GM12878 (cell line): ENCODE results near the gene KLF15. TPM values are rescaled to one million over a fixed set of nuclear protein-coding genes. Genes with fewer than 3 reads are reported as not detected.

ENCODE experiments used
- ATAC-seq: fragments of 200-7000 bp; cut with Tn5 transposase; 3 replicates; pipeline ENCODE4 v1.9.1; 2020; ENCODE audit warnings: mild to moderate bottlenecking, moderate library complexity
- BruUV-seq: library from RNA; stranded (reverse); fragments of 400-500 nt; replicated peaks from 2 replicates; lab custom pipeline; 2021; lab: Mats Ljungman, UMichigan
- CTCF ChIA-PET: fragments of 300-600 bp; sonication (Branson Sonifier 250); formaldehyde crosslinking; extraction: SDS; loops from one replicate; lab custom pipeline; 2021; ENCODE audit warnings: inconsistent platforms; lab: Yijun Ruan, JAX
- POLR2A ChIA-PET: fragments of 350-600 bp; formaldehyde crosslinking; extraction: SDS; loops from one replicate; lab custom pipeline; 2021; ENCODE audit warnings: inconsistent platforms; lab: Charles Lee
- RAD21 ChIA-PET: fragments of 300-600 bp; sonication (Branson Sonifier 250); formaldehyde crosslinking; loops from one replicate; lab custom pipeline; 2023; ENCODE audit warnings: antibody characterized with exemption; ENCODE audit not compliant: unreplicated experiment; lab: Charles Lee
- SMC1A ChIA-PET: fragments of 300-600 bp; sonication (Branson Sonifier 250); formaldehyde crosslinking; loops from one replicate; lab custom pipeline; 2023; ENCODE audit not compliant: unreplicated experiment, uncharacterized antibody; lab: Charles Lee
- DNase-seq: peaks from one replicate; pipeline ENCODE4 v3.0.0-alpha.2; 2011; ENCODE audit warnings: low read depth, low spot score
- FAIRE-seq: peaks from 3 replicates; lab custom pipeline; 2011; peaks lifted over from hg19 to GRCh38; lab: Jason Lieb, UNC
- H2AFZ ChIP-seq: 2 replicates; pipeline ENCODE4 v1.6.0; 2011; ENCODE audit warnings: low read depth, low read length, control low read depth; ENCODE audit not compliant: control insufficient read depth
- H3K27ac ChIP-seq: 2 replicates; pipeline ENCODE4 v1.5.1; 2011; ENCODE audit warnings: control low read depth; ENCODE audit not compliant: control insufficient read depth, insufficient read depth
- H3K27me3 ChIP-seq, 2 experiments: replicated peaks in 1 of 2; 2 replicates each; pipeline versions ENCODE4 v1.6.0 to v1.6.1; 2011; ENCODE audit warnings: low read length in 1 of 2; ENCODE audit not compliant: control insufficient read depth in 2 of 2, insufficient read depth in 2 of 2
- H3K36me3 ChIP-seq, 2 experiments: 2 replicates each; pipeline ENCODE4 v1.5.1; 2011; ENCODE audit warnings: low read length in 1 of 2; ENCODE audit not compliant: control insufficient read depth in 2 of 2, insufficient read depth in 2 of 2
- H3K4me1 ChIP-seq: 2 replicates; pipeline ENCODE4 v1.6.1; 2011; ENCODE audit warnings: mild to moderate bottlenecking, low read length, moderate library complexity, mixed read lengths; ENCODE audit not compliant: control insufficient read depth, insufficient read depth
- H3K4me2 ChIP-seq: 2 replicates; pipeline ENCODE4 v1.6.0; 2011; ENCODE audit warnings: control low read depth; ENCODE audit not compliant: control insufficient read depth, insufficient read depth
- H3K4me3 ChIP-seq: fragments of 200-600 bp; sonication (generic); 2 replicates; pipeline ENCODE4 v1.5.1; 2016
- H3K79me2 ChIP-seq: 2 replicates; pipeline ENCODE4 v1.6.0; 2011; ENCODE audit warnings: low read length; ENCODE audit not compliant: control insufficient read depth, insufficient read depth
- H3K9ac ChIP-seq: 2 replicates; pipeline ENCODE4 v1.8.0; 2011; ENCODE audit warnings: low read length, control low read depth, mixed read lengths; ENCODE audit not compliant: control insufficient read depth, insufficient read depth
- H3K9me3 ChIP-seq: replicated peaks from 3 replicates; pipeline ENCODE4 v1.5.1; 2011; ENCODE audit warnings: mild to moderate bottlenecking, low read length; ENCODE audit not compliant: control insufficient read depth, insufficient read depth
- H4K20me1 ChIP-seq: 2 replicates; pipeline ENCODE4 v1.6.0; 2011; ENCODE audit not compliant: control insufficient read depth, insufficient read depth
- BRCA1 ChIP-seq: IDR thresholded peaks from 2 replicates; pipeline ENCODE4 v1.6.1; 2011; ENCODE audit warnings: low read depth, low read length, improper control_type of control experiment
- EED ChIP-seq: sonication (generic); IDR thresholded peaks from 2 replicates; pipeline ENCODE4 v1.6.1; 2016; ENCODE audit warnings: antibody characterized with exemption, low read depth
- ESRRA ChIP-seq: IDR thresholded peaks from 2 replicates; pipeline ENCODE4 v1.6.1; 2012; ENCODE audit warnings: mild to moderate bottlenecking, low read length, improper control_type of control experiment
- FOXM1 ChIP-seq: IDR thresholded peaks from 2 replicates; pipeline ENCODE4 v1.6.1; 2012; ENCODE audit warnings: low read depth, mild to moderate bottlenecking, inconsistent platforms, low read length, moderate library complexity
- MAX ChIP-seq: IDR thresholded peaks from 2 replicates; pipeline ENCODE4 v1.6.1; 2012; ENCODE audit warnings: low read depth, low read length, improper control_type of control experiment
- MTA2 ChIP-seq: fragments of 450-650 bp; IDR thresholded peaks from 2 replicates; pipeline ENCODE4 v1.6.1; 2016; ENCODE audit warnings: low read depth, mild to moderate bottlenecking, moderate library complexity
- NRF1 ChIP-seq: conservative IDR thresholded peaks from 2 replicates; pipeline ENCODE4 v1.6.1; 2011; ENCODE audit warnings: mild to moderate bottlenecking, low read depth, low read length, improper control_type of control experiment
- PAX5 ChIP-seq: IDR thresholded peaks from 2 replicates; pipeline ENCODE4 v1.6.1; 2011; ENCODE audit warnings: low read depth, low read length, borderline replicate concordance
- RAD21 ChIP-seq: IDR thresholded peaks from 2 replicates; pipeline ENCODE4 v1.6.1; 2011; ENCODE audit warnings: mild to moderate bottlenecking, low read depth, low read length, moderate library complexity; ENCODE audit not compliant: insufficient read depth
- SUPT20H ChIP-seq: IDR thresholded peaks from 2 replicates; pipeline ENCODE4 v1.6.1; 2011; ENCODE audit warnings: low read depth, mild to moderate bottlenecking, low read length, moderate library complexity, borderline replicate concordance; ENCODE audit not compliant: control insufficient read depth
- TARDBP ChIP-seq: IDR thresholded peaks from 2 replicates; pipeline ENCODE4 v1.6.1; 2016; ENCODE audit warnings: borderline replicate concordance
- TCF7 ChIP-seq: IDR thresholded peaks from 2 replicates; pipeline ENCODE4 v1.6.1; 2014; ENCODE audit warnings: antibody characterized with exemption, borderline replicate concordance
- ZNF217 ChIP-seq: fragments of 450-650 bp; IDR thresholded peaks from 2 replicates; pipeline ENCODE4 v1.6.1; 2017; ENCODE audit warnings: antibody characterized with exemption, mild to moderate bottlenecking
- WGBS: methylation state at CpG from one replicate; pipeline ENCODE4 v1.1.6; 2016; ENCODE audit warnings: low lambda C conversion rate; ENCODE audit not compliant: insufficient replicate concordance, insufficient coverage; ENCODE audit errors: missing lambda C conversion rate; 5-methylcytosine and 5-hydroxymethylcytosine counted together
- in situ Hi-C: fragments of 300-500 bp; cut with MboI; formaldehyde crosslinking; loops from 9 replicates; pipeline ENCODE4 v1.14.3; 2018; ENCODE audit warnings: mixed read lengths
- intact Hi-C: fragments of 100-400 bp; cut with micrococcal nuclease; formaldehyde crosslinking; loops from one replicate; pipeline ENCODE4 v1.14.2; 2022; ENCODE audit not compliant: unreplicated experiment
- polyA plus RNA-seq, 11 experiments: library from polyadenylated mRNA; depleted of rRNA in 4 of 11; unstranded in 6 of 11; stranded (reverse) in 5 of 11; fragments of >200 nt; fragmentation: Nextera tagmentation in 4 of 11; fragmentation: Illumina TruSeq in 1 of 11; extraction: Ambion mirVana in 4 of 11; extraction: Trizol in 1 of 11; gene quantifications; 1 replicate in 1 of 11; 2 replicates in 10 of 11; pipeline versions ENCODE4 v1.2.1 to v1.2.3, GENCODE V29; 2011 to 2016; ENCODE audit warnings: inconsistent platforms in 2 of 11, missing spikeins in 2 of 11, low read depth in 1 of 11
- total RNA-seq, 4 experiments: library from RNA; depleted of rRNA in 3 of 4; stranded (reverse); fragments of >200 nt in 3 of 4; fragmentation: Illumina TruSeq in 1 of 4; extraction: Trizol in 1 of 4; gene quantifications; 2 replicates each; pipeline versions ENCODE4 v1.2.1 to v1.2.3, GENCODE V29; 2013 to 2021
- TF ChIP-seq, protein P1 (sequence below): fragments of 450-650 bp; IDR thresholded peaks from 2 replicates; pipeline ENCODE4 v1.6.1; 2018; ENCODE audit warnings: borderline replicate concordance, mild to moderate bottlenecking; ENCODE audit not compliant: partially characterized antibody
- TF ChIP-seq, protein P2 (sequence below): fragments of 450-650 bp; IDR thresholded peaks from 2 replicates; pipeline ENCODE4 v1.6.1; 2017; ENCODE audit warnings: mild to moderate bottlenecking, moderate library complexity

Gene KLF15
- total and polyA plus RNA-seq, 10 of the 15 experiments (the other 5 are each of a cell fraction or from before 2014, with no cell fraction given), result 0.15 TPM; not detected in 9

DNA sequence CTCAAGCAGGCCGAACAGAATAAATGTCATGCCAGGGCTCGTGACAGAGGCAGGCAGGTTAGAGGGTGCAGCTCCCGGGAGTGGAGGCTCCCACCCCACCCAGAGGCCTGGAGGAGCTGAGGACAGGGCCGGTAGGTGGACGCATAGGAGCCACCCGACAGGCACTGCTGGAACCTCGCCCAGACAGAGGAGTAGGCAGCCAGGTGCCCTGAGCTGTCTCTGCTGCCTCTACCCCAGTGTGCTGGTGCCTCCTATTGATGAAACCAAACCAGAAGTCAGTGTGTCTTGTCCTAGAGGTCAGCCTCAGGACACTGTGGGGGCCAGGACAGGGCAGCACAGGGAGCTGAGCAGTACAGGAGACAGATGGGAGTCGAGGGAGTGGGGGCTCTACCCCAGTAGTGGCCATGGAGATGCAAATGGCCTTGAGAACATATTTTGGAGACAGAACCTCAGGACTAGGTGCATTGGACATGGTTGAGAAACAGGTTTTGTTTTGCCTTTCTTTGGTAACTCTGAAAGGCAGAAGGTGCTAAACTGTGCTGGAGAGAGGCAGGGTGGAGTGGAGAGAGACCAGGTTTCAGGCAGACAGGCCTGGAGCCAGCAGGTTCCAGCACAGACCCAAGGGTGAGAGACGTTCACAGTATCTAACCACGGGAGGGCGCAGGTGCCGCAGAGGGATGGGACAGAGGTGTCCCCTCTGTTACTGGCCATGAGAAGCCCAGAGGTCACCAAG, 15.4 kb upstream of the KLF15 start (continued):
- no peak for TF ChIP-seq RAD21
- no peak for TF ChIP-seq MAX
- TF ChIP-seq, protein P1, sequence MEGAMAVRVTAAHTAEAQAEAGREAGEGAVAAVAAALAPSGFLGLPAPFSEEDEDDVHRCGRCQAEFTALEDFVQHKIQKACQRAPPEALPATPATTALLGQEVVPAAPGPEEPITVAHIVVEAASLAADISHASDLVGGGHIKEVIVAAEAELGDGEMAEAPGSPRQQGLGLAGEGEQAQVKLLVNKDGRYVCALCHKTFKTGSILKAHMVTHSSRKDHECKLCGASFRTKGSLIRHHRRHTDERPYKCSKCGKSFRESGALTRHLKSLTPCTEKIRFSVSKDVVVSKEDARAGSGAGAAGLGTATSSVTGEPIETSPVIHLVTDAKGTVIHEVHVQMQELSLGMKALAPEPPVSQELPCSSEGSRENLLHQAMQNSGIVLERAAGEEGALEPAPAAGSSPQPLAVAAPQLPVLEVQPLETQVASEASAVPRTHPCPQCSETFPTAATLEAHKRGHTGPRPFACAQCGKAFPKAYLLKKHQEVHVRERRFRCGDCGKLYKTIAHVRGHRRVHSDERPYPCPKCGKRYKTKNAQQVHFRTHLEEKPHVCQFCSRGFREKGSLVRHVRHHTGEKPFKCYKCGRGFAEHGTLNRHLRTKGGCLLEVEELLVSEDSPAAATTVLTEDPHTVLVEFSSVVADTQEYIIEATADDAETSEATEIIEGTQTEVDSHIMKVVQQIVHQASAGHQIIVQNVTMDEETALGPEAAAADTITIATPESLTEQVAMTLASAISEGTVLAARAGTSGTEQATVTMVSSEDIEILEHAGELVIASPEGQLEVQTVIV, result no peak
- TF ChIP-seq ZNF217, result no peak
- TF ChIP-seq FOXM1, result no peak

DNA sequence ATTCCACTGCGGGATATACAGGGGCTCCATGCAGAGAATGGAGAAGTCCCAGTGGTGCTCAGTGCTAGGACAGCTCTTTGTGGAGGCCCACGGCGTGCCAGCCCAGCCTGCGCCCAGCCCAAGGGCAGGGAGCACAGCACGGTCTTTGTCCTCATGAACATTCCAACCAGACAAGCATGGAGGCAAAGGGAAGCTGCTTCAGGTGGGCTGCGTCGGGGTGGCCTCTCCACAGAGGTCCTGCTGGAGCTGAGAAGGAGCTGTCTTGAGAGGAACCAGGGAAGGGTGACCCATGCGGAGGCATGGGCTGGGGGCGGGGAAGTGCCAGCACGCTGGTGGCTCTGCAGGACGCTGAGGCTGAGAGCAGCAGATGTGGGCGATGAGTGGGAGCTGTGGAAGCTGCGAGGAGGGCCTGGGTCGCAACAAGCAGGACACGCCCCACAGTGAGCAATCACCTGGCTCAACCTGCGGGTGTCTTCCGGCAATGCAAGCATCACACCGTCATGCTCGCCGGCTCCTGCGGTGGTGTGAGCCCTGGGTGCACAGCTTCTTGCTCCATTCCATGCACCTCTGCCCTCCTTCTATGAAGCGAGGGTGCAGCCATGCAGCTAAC, 14.0 kb upstream of the KLF15 start:
- ATAC-seq (no peak), FAIRE-seq (no peak), DNase-seq (no peak)
- SMC1A ChIA-PET, result no interaction called here
- Histone ChIP-seq H2AFZ (no peak overlapping the region), H4K20me1 (no peaks in the 10 kb centered on the region), H3K4me2 (no peak overlapping the region), H3K36me3 (no peaks in the 10 kb centered on the region), H3K4me1 (no peaks in the 10 kb centered on the region), H3K9me3 (no peaks in the 10 kb centered on the region), H3K4me3 (no peak overlapping the region), H3K79me2 (no peaks in the 10 kb centered on the region), H3K27me3 (no peaks in the 10 kb centered on the region; a peak in 2 of 4 replicates), H3K9ac (no peak overlapping the region), H3K27ac (no peak overlapping the region)
- POLR2A ChIA-PET, result no interaction called here
- 51% methylated on average over 22 of the region's 22 CpGs for WGBS
- CTCF ChIA-PET, result no interaction called here
- RAD21 ChIA-PET, result no interaction called here
- in situ Hi-C loops, result no loop called here
- BruUV-seq, result no TSS peak
- intact Hi-C loops, result no loop called here
- TF ChIP-seq SUPT20H (no peak), TARDBP (no peak), TCF7 (no peak), BRCA1 (no peak), NRF1 (no peak), PAX5 (no peak), ESRRA (no peak), MTA2 (no peak), EED (no peak)
- TF ChIP-seq, protein P2, sequence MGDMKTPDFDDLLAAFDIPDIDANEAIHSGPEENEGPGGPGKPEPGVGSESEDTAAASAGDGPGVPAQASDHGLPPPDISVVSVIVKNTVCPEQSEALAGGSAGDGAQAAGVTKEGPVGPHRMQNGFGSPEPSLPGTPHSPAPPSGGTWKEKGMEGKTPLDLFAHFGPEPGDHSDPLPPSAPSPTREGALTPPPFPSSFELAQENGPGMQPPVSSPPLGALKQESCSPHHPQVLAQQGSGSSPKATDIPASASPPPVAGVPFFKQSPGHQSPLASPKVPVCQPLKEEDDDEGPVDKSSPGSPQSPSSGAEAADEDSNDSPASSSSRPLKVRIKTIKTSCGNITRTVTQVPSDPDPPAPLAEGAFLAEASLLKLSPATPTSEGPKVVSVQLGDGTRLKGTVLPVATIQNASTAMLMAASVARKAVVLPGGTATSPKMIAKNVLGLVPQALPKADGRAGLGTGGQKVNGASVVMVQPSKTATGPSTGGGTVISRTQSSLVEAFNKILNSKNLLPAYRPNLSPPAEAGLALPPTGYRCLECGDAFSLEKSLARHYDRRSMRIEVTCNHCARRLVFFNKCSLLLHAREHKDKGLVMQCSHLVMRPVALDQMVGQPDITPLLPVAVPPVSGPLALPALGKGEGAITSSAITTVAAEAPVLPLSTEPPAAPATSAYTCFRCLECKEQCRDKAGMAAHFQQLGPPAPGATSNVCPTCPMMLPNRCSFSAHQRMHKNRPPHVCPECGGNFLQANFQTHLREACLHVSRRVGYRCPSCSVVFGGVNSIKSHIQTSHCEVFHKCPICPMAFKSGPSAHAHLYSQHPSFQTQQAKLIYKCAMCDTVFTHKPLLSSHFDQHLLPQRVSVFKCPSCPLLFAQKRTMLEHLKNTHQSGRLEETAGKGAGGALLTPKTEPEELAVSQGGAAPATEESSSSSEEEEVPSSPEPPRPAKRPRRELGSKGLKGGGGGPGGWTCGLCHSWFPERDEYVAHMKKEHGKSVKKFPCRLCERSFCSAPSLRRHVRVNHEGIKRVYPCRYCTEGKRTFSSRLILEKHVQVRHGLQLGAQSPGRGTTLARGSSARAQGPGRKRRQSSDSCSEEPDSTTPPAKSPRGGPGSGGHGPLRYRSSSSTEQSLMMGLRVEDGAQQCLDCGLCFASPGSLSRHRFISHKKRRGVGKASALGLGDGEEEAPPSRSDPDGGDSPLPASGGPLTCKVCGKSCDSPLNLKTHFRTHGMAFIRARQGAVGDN, result no peak
